ENCODE measurements around the gene ATP6V0A4.
"Not testable (repeated sequence)": the region's sequence is repeated elsewhere in the genome, so short reads cannot be mapped to it uniquely, and the experiment has no call there.

ATP6V0A4 gene

DNA sequence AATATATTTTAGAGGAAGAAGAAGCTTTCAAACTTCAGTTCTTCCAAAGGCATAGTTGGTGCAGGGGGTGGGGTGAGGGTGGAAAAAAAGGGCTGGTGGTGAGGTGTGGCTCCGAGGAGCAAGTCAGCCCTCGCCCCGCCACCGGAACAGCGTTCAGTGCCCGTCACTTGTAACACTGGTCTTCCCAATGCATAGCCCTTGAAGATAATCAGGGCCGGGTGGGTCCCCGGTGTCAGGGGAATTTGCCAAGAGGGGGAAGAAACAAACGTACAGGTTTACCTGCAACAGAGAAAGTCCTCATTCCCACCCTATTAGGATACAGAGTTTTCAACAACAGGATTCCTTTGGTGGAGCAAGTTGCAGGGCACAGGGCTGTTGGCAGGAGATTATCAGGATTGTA lies 98.3 kb downstream of the ATP6V0A4 start:
- DNase-seq (ENCODE audit: low spot score) = no peak

DNA sequence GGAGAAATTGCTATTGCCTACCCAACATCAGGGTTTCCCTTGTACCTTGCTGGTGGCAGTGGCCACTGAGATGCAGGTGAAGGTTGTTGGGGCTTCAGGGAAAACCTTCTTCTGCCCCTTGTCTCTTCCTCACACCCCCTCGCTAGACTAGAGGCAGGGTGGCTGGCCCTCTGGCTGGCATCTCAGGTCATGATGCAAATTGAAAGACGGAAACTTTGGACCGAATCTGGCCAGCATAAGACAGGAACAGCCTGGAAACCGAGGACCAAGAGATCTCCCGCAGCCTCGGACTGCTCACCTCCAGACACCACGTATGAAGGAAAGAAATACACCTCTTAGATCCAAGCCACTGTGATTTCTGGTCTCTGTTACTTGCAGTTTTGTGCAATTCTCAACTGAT lies 99.7 kb downstream of the ATP6V0A4 start:
- no peak for DNase-seq (ENCODE audit: low spot score)

DNA sequence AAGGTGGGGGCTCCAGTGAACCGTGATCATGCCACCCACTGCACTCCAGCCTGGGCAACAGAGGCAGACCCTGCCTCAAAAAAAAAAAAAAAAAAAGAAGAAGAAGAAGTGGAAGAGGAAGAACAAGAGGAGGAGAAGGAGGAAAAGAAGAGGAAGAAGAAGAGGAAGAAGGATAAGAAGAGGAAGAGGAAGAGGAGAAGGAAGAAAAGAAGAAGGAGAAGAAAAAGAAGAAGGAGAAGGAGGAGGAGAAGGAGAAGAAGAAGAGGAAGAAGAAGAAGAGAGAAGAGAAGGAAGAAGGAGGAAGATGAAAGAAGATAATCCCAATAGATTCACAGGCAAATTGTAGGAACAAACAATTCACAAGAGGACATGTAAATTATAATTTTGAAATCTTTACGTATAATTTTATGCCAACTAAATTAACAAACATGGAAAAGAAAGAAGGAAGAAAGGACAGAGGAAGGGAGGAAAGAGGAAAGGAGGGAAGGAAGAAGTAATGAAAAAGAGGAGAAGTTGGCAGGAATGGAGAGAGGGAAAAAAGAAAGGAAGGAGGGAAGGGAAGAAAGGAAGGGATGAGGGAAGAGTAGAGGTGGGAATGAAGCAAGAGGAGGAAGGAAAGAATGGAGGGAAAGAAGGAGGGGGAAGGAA lies 100.3 kb downstream of the ATP6V0A4 start:
- DNase-seq (ENCODE audit: low spot score) = no peak

DNA sequence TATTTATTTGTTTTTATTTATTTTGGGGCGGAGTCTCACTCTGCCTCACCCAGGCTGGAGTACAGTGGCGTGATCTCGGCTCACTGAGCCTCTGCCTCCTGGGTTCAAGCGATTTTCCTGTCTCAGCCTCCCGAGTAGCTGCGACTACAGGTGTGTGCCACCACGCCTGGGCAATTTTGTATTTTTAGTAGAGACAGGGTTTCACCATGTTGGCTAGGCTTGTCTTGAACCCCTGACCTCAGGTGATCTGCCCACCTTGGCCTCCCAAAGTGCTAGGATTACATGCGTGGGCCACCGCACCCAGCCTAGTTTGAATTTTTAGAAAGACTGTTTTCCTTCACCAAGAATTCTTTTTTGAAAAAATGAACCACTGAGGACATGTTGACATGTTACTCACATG lies 102.2 kb downstream of the ATP6V0A4 start:
- DNase-seq (ENCODE audit: low spot score) = not testable (repeated sequence)

DNA sequence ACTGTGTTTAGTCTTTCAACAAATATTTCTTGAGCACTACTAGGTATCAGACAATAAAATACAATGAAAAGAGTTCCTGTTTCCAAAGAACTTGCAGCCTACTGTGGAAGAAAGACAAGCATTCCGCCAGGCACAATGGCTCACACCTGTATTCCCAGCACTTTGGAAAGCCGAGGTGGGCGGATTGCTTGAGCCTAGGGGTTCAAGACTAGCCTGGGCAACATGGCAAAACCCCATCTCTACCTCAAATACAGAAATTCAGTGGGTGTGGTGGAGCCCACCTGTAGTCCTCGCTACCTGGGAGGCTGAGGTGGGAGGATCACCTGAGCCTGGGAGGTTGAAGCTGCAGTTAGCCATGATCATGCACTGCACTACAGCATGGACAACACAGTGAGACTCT lies 102.9 kb downstream of the ATP6V0A4 start:
- no peak for DNase-seq (ENCODE audit: low spot score)

DNA sequence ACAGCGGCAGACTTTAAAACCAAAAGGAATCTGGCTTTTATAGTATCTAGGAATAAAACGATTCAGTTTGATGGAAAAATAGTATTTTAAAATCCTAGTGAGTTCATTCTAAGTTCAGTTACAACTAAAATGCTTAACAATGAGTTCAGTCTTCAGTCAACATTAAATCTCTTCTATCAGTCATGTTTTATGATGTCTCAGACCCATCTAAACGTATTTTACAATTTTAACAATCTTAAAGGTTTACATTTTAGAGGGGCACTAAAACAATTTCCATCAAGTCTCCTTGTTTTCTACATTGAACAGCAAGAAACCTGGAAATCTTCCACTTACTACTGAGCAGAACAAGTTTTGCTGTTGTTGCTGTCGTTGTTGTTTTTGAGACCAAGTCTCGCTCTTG lies 106.8 kb downstream of the ATP6V0A4 start:
- DNase-seq (ENCODE audit: low spot score) = no peak

DNA sequence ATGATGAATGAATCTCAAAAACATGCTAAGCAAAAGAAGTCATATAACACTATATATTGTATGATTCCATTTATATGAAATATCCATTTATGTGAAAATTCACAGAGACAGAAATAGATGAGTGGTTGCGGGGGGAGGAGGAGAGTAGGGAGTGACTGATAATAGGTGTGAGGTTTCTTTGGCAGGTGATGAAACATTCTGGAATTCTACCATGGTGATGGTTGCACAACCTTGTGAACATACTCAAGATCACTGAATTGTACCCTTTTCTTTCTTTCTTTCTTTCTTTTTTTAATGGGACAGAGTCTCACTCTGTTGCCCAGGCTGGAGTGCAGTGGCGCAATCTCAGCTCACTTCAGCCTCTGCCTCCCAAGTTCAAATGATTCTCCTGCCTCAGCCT lies 107.5 kb downstream of the ATP6V0A4 start:
- no peak for DNase-seq (ENCODE audit: low spot score)

DNA sequence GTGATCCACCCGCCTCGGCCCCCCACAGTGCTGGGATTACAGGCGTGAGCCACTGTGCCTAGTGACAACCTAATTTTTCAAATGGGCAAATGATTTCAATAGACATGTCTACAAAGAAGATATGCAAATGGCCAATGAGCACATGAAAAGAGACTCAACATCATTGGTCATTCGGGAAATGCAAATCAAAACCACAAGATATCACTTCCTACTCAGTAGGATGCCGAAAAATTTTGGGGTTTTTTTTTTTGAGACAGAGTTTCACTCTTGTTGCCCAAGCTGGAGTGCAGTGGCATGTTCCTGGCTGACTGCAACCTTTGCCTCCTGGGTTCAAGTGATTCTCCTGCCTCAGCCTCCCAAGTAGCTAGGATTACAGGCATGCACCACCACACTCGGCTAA lies 110.0 kb downstream of the ATP6V0A4 start:
- not testable (repeated sequence) for DNase-seq (ENCODE audit: low spot score)

DNA sequence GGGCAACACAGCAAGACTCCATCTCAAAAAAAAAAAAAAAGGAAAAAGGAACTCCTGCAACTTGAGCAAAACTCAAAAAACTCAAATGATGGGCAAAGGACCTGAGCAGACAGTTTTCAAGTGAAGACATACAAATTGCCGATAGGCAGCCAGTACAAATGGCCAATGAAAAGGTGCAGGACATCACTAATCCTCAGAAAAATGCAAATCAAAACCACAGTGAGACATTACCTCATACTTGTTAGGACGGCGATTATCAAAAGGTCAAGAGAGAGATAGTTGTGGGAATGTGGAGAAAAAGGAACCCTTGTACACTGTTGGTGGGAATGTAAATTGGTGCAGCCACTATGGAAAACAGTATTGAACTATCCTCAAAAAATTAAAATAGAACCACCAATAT lies 113.7 kb downstream of the ATP6V0A4 start:
- DNase-seq (ENCODE audit: low spot score) = no peak

DNA sequence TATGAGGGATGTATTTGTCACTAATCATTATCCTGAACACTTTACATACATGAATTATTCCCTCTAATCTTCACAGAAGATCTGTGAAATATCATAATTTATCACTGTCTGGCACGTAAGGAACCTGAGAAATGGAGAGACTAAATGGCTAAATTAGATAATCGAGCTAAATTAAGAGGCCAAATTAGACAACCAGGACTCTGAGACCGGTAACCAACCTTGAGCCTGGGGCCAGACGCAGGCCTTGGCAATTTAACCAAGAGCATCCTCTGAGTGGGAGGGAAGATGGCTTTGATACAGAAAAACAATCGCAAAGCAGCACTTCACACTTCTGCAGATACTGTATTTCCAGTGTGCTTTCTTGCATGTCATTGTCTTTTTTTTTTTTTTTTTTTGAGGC lies 118.2 kb downstream of the ATP6V0A4 start:
- no peak for DNase-seq (ENCODE audit: low spot score)

DNA sequence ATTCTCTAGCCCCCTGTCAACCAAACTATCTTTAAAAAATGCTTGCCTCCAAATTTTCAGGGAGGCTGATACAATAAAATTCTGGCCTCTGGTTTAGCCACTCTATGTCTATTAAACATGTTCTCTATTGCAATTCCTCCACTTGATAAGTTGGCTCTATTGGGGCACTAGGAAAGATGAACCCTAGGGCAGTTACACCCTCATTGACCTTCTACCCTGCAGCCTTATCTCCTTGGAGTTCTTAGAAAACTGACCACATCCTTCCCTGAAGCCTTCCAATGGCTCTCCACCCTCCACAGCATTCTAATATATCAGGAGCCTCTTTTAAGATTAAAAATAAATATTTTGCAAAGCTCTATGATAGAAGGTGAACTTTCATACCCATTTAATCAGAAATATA lies 127.4 kb downstream of the ATP6V0A4 start:
- DNase-seq (ENCODE audit: low spot score) = no peak

DNA sequence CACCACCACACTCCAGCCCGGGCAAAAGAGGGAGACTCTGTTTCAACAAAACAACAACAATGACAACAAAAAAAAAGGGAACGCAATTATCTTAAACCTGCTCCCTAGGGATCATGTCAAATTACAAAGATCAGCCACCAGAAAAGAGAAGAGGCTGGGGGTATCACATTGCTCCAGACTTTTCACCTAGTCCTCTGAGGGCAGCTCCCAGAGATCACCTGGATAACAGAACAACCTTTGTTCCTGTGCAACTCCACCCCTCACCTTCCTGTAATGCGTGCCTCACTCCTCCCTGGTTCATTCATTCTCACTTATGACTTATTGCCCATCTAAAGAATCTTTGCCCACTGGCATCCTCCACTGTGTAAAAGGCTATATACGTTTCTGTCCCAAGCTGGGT lies 128.6 kb downstream of the ATP6V0A4 start:
- DNase-seq (ENCODE audit: low spot score) = no peak

DNA sequence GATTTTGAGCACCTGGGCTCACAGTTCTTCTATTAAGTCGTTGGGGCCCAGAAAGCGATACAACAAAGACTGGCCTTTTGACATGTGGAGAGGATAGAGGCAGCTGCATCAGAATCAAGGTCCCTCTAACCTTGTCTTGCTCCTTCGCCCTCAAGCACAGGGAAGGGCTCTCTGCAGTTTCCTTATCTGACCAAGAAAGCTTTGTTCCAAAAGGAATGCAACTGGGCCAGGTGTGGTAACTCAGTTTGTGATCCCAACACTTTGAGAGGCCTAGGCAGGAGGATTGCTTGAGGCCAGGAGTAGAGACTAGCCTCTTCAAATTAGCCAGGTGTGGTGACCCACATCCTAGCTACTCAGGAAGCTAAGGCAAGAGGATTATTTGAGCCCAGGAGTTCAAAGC lies 129.1 kb downstream of the ATP6V0A4 start:
- DNase-seq (ENCODE audit: low spot score) = no peak

DNA sequence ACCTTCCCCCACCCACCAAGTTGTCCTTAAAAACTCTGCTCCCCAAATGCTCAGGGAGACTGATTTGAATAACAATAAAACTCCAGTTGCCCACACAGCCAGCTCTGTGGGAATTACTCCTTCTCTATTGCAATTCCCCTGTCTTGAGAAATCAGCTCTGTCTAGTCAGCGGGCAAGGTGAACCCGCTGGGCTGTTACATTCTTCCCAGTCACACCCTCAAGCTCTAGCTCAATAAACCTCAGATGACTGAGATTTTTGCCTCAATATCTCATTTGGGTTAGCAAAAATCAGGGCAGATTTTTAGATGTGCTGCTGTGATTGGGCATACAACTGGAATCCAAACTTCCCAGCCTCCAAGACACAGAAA lies 129.8 kb downstream of the ATP6V0A4 start:
- DNase-seq (ENCODE audit: low spot score) = no peak

DNA sequence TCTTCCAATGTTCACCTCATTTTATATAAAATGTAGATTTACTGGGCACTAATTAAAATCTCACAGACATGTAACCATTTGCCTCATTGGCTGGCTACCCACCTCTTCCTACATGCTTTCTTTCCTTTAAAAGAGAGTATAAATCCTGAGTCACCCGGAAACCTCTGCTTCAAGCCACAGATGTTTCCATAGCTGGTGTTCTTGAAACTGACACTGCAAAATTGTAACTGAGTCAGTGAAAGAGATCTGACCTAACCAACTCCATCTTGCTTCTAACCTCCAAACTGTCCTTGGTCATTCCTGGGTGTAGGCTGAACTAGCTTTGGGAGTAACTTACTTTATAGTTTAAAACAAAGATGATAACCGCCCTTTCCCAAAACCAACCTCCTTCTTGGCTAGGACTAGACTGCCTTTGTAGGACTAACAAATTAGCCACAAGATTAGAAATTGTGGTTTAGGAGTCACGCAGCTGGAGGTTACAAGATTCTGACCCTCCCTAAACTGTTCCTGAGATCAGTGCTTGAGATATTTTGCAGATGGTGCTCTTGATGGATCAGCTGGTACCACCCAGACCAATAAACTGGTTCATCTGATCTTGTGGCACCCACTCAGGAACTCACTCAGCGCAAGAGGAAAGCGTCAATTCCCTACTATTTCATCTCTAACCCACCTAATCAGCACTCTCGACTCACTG lies 130.3 kb downstream of the ATP6V0A4 start:
- no peak for DNase-seq (ENCODE audit: low spot score)

DNA sequence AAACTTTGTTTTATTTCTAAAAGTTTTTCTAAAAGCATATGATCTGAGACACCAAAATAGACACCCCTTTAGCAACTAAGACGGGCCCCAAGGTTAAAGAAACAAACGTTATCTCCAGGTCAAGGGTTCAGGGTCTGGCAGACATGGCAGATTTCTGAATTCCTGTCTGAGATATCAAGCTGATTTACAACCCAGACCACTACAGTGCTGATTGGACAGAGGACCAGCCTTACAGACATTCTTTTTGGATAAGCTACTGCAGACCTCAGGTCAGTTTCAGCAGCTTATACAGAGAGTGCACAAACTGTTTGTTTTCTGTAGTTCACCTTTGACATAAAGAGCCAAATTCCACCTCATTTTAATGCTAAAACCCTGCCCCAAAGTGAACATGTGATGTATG lies 131.6 kb downstream of the ATP6V0A4 start:
- DNase-seq (ENCODE audit: low spot score) = no peak

DNA sequence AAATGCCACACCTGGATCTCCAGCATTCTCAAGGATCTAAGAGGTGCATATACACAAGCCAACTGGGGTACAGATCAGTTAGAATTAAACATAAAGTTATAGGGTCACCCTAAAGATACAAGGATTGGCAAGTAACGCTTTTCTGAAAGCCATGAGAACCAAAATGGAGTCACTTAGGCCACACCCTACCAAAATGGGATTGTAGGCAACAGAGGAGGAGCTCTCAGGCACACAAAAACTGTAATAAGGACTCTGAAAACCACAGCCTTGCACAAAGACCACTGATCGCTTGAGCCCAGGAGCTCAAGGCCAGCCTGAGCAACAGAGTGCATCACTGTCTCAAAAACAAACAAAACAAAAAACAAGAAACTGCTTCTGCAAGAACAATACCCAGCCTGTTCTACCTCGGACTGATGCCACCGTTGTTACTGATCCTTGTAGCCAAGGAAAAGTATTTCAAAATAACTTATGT lies 132.3 kb downstream of the ATP6V0A4 start:
- peak; percentile 53 for DNase-seq (ENCODE audit: low spot score)

DNA sequence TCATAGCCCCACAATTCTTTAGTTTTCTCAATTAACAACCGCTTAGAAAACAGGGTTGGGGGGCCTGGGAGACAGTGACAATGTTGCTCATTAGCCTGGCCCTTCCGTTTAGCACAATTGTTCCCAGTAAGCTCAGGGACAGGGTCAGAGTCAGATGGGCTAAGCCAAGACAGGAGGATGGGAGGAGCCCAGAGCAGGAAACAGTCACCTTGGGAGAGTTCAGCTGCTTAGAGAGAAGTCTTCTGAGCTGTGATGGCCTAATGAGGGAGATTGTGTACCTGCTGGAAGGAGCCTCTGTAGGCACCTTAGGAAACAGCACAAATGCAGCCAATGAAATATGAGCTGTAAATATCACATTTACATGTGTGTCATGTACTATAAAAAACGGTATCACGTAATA lies 132.7 kb downstream of the ATP6V0A4 start:
- no peak for DNase-seq (ENCODE audit: low spot score)

DNA sequence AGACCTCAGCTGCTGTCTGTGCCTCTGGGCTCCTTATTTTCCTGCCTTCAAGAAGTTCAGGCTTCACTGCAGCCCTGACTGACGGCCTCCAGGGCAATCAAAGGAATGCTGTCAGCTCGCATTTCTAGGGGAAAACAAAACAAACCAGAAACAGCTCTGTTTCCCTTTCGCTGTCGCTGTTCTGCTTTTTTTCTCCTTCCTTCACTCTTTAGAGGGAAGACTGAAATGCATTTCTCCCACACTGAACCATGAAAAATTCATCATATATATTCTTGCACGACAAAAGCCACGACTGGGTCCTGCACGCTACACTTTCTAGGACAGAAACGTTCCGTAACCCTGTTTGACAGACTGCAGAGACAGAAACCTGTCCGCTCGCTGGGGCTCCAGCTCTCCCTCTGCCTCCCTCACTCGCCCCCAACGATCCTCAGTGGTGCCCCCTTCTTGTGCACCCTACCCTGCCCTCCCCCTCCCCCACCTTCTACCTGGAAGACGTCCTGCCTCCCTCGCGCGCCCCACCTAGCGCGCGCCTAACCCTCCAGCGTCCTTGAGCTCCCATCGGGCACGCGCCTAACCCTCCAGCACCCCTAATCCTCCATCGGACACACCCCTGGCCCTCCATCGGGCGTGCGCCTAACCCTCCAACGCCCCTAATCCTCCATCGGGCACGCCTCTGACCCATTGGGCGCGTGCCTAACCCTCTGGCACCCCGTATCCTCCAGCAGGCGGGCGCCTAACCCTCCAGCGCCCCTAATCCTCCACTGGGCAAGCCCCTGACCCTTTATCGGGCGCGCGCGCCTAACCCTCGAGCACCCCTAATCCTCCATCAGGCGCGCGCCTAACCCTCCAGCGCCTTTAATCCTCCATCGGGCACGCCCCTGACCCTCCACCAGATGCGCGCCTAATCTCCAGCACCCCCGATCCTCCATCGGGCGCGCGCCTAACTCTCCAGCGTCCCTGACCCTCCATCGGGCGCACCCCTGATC lies 134.0 kb downstream of the ATP6V0A4 start:
- no peak for DNase-seq (ENCODE audit: low spot score)

DNA sequence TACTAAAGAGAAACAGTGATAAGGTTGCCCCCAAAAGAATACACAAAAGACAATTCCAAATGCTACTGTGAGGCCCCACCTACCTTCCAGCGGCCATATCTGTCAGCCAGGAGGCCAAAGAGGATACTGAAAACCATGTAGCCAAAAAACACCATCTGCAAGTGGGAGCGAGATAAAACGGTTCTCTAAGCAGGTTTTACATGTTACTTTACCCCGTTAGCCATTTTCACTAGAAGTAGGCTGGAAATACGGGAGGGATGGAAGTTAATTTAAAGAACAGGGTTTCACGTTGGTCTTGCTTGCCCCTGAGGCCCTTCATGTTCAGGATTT lies 135.0 kb downstream of the ATP6V0A4 start:
- no peak for DNase-seq (ENCODE audit: low spot score)

DNA sequence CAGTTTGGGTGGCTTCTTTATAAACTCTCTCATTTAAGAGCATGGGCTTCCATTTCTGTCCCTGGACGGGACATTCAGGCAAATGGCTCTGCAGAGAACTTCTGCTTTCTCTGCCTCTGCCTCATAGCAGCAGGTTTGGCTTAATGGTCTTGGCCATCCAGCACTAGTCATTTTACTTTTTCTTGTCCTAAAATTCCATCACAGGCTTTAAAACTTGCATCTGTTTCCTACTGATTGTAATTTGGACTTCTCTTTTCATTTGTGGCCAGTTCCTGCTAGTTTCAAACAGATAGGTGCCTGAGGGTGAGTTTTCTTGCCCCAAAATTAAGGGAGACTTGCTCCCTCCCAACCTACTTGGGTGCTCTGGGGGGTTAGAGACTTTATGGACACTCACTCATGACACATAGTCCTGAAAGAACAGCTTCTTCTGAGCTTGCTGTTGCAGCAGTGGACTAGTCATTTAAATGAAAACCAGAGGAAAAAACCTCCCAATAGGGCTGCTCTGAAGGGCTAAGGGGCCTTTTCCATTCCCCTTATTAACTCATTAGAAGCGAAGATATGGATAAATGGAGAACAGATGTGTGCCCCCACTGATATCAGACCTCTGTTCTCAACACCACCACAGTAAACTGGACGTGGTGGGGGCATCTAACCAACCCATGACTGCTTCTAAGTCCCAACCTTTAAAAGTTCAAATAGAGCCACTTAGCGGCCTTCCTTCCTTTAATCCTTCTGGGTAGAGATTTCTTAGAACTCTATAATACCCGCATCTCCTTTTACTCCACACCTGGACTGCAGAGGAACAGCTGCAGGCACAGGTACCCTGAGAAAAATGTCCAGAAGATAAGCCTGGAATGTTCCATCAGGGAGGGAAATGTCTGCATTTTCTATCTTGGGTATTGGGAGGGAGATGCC lies 135.7 kb downstream of the ATP6V0A4 start:
- no peak for DNase-seq (ENCODE audit: low spot score)

DNA sequence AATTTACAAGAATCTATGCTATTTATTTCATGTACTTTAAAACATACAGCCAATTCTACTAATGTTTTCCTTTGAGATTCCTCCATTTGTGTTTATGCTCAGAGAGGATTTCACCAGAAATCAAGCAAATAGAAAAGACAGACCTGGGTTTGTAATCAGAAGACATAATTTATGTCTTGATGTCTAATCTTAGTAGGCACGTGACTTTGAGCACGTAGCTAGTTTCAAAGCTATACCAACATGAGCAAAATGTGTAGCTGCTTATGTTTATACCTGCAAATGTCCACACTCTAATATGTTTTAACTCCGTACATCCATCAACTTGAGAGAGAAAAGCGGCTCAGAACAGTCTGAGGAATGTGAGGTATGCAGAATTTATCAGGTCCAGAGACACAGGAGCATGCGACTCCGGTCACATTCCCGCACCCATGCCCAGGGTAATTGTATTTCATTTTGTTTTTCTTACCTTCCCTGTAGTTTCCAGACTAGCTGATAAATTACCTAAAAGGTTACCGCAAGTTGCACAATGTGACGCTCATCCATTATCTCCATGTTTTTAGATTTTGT lies 136.8 kb downstream of the ATP6V0A4 start:
- no peak for DNase-seq (ENCODE audit: low spot score)
